Adipose tissue (tissue), 3 donors: Measurements from ENCODE around the gene TAL1. TPM values are rescaled to one million over a fixed set of nuclear protein-coding genes. Genes with fewer than 3 reads are reported as not detected.
A peak's percentile ranks its signal among the peaks of the same experiment; 100 is the strongest.
"Not testable (repeated sequence)": the region's sequence is repeated elsewhere in the genome, so short reads cannot be mapped to it uniquely, and the experiment has no call there.

ENCODE experiments used
- H3K27ac ChIP-seq: one replicate; pipeline ENCODE4 v1.5.1; 2013; ENCODE audit warnings: low read depth, low read length
- WGBS, 3 donors: extraction: QIAGEN DNeasy Blood & Tissue Kit; methylation state at CpG; one replicate each; pipeline ENCODE4 v1.1.7; 2013; 5-methylcytosine and 5-hydroxymethylcytosine counted together
- polyA plus RNA-seq, 3 donors: library from polyadenylated mRNA; stranded (reverse); fragments of 200-250 nt; gene quantifications; one replicate each; pipeline ENCODE4 v1.2.3, GENCODE V29; 2013
- donor health status: healthy with polysubstance abuse.
- donor health status: Bipolar disorder and iron deficiency.
- donor health status: healthy.

Gene TAL1
- polyA plus RNA-seq, 3 donors = 0.94 to 17.1 (median 4.2) TPM

DNA sequence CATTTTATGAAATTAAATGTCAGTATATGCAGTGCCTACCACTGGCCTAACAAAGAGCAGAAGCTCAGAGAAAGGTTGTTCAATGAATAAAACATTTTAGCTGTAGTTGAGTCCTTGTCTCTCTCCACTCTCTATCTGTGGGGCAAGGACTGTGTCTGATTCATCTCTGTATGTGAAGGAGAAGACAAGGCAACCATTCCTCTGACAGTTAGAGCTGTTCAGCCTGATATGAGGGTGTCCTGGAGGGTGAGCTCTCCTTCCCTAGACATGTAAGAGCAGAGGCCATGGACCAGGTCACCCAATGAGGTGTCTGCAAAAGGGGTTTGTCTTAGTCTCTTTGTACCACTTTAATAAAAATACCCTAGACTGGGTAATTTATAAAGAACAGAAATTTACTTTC, 37.7 kb downstream of the TAL1 start:
- H3K27ac ChIP-seq = no peak overlapping the region

DNA sequence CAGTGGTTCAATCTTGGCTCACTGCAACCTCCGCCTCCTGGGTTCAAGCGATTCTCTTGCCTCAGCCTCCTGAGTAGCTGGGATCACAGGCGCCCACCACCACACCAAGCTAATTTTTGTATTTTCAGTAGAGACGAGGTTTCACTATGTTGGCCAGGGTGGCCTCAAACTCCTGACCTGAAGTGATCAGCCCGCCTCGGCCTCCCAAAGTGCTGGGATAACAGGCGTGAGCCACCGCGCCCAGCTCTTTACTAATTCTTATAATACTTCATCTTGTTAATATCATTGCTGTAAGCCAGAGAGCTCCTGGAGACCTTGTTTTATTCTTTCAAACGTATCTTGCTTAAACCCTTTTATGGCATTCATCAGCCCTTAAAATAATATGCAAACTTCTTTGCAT, 38.5 kb downstream of the TAL1 start:
- WGBS, 3 donors = 83 to 91% (median 85%) methylated on average over 10 of the region's 10 CpGs
- H3K27ac ChIP-seq = not testable (repeated sequence)

DNA sequence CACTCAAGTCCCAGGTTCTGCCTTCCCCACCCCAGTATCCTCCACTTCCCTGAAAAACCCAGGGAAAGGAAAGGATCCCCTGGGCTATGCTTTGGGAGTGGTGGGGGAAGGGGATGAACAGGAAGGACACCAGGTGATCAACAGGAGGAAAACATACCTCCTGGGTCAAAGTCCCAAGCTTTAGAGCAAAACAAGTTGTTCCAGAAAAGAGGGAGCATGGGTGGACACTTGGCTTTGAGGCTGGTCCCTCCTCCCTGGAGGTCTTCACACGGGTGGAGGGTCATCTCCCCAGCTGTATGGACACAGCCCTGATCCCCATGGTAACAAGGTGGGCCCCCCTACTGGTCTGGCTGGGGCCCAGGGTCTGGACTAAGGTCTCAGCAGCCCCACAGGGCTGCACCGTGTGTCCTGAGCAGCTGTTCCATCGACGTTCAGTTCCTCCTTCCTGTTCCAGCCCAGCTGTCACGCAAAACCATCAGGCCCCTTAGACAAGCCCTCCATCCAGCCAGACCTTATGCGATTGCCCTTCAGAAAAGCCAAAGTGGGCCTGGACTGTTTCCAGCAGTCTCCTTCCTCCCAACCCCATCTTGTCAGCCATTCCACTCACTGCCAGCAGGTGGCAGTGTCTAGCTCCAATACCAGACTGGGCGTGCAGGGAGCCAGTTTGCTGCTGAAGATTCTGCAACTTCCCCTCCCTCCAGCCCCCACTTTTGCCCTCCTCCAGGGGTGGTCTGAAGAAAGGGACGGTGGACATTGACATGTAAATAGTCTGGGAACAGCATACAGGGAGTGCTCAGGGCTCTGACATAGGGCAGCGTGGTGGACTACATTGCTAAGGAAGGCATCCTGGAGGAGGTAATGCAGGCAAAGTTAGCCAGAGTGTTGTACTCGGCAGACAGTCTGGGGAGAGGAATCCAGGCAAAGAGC, 39.3 kb downstream of the TAL1 start:
- 7 to 12% (median 12%) methylated on average over 8 to 10 of the region's 10 CpGs for WGBS, 3 donors

DNA sequence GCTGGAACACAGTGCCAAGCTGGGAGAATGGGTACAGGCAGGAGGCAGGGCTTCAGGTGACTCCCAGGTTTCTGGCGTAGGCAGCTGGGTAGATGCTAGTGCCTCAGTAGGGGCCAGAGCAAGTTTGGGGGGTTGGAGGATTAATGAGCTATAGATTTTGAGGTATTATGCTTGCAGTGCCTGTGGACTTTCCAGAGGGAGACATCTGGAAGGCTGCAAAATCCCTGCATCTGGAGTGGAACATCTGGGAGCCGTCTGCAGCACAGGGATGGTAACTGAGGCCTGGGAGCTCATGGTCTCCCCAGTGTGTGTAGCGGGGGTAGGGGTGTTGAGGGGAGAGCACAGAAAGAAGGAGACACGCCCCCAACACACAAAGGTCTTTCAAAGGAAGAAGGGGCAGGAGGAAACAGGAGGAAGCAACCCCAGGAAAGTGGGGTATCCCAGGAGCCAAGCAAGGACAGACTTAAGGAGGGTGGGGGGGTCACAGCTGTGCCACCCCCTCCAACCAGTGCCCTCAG, 40.0 kb downstream of the TAL1 start:
- 72 to 82% (median 75%) methylated on average over 3 to 4 of the region's 4 CpGs for WGBS, 3 donors
- H3K27ac ChIP-seq = no peak overlapping the region

More for the DNA sequence above, 39.3 kb downstream of the TAL1 start:
- no peak overlapping the region for H3K27ac ChIP-seq

DNA sequence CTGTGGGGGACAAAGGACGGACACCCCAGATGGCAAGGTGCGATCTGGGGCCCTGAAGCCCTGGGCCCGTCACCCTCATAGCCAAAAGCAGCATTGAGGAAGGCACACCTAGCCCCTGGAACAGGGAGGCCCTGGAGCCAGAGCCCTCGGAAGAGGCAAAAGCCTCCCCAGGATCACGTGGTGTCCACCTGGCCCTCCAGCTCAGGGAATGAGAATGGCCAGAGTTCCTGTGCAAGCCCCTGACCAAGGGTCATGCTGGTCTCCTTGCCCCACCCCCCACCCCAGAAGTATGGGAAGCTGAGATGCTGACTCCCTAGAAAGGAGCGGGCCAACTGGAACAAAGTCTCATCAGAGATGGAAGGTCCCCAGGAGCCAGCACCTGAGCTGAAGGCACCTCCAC, 41.2 kb downstream of the TAL1 start:
- no peak overlapping the region for H3K27ac ChIP-seq
- WGBS, 3 donors = 92 to 95% (median 94%) methylated on average over 6 of the region's 6 CpGs

DNA sequence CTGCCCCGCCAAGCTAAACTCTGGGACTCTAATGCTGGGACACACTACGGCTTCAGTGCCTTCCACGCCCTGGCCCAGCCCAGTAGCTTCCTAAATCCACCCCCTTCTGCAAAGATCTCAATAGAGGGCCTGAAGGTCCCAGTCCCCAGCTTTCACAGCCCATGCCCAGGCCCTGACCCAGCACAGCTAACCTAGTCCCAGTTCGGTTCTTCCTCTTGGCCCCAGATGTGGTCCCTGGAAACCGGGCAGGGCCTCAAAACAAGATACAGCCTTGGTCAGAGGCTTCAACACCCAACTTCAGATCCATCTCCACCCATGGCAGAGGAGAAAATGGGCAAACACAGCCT, 41.5 kb downstream of the TAL1 start:
- WGBS, 3 donors = 41 to 63% (median 46%) methylated on average over 5 of the region's 5 CpGs
- H3K27ac ChIP-seq = no peak overlapping the region

DNA sequence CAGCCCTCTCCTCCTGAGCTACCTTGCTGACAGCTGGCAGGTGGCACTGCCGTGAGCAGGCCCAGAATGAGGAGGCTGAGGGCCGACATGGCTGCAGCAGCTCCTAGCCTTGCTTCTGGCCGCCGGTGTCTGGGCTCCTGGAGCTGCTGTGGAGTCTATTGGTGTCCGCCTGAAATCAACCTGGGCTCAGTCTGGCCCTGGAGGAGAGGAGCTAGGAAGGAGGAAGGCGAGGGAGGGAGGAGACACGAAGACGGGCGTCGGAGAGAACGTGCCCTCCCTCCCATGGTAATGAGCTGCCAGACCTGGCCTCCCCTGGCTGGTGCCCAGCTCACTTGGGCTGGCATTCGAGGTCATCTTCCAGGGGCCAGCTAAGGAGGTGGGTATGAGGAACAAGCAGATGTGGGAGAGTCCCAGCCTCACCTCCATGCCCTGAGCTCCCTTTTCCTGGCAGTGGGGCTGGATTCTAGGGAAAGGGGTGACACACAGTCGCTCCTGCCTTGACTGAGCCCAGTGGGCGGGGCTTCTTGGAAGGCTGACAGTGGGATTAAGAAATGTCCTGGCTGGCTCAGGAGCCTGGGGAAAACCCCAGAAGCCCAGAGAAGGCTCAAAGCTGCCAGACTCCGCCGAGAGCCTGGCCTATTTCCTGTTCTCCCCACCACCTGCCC, 42.0 kb downstream of the TAL1 start, which contains the start of gene PDZK1IP1:
Gene PDZK1IP1 (minus strand): TSS at position 193 of the 665 bp plus-strand sequence. CDS start 104 bp downstream, at position 89.
- 34 to 52% (median 43%) methylated on average over 16 of the region's 16 CpGs for WGBS, 3 donors
- peak within 1 kb of the TSS; percentile 28 for H3K27ac ChIP-seq

DNA sequence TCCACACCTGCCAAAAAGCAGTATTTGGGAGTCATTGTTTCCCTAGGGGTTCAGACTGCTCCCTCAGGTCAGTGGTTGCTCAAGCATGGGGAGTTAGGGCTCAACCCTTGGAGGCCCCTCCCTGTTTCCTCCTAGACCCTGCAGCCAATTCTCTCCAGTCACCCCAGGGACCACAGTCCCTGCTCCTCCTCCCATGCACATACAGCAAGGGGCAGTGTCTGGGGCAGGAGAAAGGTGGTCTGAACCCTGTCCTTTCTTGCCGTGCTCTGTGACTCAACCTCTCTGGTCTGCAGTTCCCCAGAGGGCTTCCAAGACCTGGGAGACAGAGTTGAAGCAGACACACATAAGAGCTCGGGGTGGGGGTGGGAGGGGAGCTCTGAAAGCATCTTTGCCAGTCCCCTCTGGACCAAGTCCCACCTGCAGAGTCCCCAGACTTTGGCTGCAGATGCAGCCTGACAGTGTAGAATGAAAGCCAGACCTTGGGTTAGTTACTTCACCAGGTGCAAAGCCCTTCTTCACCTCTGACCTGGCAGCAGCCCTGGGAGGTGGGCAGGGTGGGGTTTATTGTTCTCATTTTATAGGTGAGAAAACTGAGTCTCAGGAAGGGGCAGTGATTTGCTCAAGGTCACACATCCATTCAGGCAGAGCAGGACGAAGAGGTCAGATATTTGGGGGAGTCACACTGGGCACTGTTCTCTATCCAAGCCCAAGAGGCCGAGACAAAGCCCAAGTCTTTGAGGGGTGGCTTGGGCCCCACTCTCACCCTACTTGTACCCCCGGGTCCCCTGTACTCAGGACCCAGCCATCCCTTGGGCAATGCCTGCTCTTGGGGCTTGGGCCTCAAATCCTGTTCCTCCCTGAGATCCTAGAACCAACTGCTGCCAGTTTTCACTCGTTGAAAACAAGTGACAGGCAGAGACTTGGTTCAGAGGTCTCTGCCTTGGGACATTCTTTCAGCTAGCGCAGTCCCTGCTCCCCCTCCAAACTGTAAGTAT, 42.9 kb downstream of the TAL1 start:
- WGBS, 3 donors = 64 to 80% (median 79%) methylated on average over 7 of the region's 7 CpGs
- H3K27ac ChIP-seq = peak overlapping the region; percentile 28

DNA sequence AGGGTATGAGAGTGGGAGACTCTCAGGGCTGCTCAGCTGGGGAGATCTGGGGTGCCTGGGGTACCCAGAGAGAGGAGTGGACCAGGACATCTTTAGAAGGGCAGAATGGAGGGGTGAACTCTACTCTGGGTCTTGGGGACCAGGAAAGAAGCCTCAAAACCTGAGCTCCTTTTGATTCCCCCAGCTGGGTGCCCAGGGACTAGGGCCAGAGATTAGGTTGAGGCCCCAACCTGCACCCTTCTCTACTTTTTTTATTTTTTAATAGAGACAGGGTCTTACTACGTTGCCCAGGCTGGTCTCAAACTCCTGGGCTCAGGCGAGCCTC, 44.1 kb downstream of the TAL1 start:
- WGBS, 3 donors = 83 to 89% (median 88%) methylated on average over 2 of the region's 2 CpGs
- H3K27ac ChIP-seq = no peak overlapping the region

DNA sequence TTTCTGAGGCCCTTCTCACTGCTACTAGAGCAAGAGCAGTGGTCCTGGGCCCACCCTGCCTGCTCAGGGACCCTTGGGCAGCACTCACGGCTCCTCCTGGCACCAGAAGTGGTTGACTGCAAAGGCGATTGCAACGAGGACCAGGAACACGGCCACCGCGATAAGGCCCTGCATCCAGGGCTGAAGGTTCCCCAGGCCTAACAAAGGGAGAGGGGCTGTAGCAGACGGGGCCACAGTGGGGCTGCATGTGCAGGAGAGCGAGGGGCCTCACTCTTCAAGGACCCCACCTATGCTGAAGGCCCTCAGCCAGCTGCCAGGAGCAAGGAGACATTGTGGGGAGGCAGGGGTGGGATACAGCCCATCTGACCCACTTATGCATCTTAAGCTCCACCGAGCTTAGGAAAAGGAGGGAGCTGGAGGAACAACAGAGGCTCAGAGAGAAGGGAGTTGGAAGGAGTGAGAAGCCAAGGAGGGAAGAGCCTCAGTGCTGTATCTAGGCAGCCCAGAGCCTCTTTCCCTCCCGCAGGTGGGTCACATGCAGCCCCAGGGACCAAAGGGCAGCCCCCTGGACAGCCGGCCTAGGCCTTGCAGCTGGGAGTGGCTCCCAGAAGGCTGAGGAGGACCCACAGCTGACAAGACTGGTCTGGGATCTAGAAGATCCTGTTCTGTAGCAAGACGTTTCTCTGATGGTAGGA, 44.6 kb downstream of the TAL1 start:
- WGBS, 3 donors = 84 to 90% (median 89%) methylated on average over 10 to 12 of the region's 12 CpGs
- no peak overlapping the region for H3K27ac ChIP-seq

DNA sequence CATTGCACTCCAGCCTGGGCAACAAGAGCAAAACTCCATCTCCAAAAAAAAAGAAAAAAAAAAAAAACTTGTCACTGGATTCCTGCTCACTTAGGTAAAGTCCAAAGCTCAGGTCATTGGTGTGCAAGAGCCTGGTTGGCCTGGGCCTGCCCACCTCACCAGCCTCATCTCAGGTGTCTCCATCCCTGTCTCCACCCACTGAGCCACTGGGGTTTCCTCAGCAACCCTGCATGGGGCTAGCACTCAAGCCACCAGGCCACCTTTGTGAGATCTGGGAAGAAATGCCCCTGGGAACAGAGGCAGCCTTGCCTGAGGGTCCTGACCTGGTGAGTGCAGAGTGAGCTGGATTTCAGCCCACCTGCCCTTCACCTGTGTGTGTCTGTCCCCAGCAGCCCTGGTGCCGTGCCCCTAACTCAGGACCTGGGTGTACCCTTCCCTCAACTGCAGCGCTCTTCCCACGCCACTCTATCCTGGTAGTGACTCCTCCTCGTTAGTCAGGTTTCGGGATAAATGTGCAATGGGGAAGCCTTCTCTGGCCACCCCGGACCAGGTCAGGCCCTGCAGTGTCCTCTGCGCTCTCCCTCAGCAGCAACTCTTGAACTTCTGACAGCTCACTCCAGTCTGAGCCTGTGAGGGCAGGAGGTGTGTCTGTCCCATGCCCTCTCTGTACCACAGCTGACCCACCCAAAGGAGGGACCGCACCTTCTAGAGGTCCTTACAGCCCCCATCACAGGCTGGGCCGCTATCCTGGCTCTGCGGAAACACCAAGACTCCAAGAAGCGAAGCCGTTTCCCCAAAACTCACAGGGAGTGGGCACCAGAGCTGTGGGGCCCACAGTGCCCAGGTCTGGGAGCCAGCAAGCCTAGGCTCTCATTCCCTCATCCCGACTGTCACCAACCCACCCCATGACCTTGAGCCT, 45.5 kb downstream of the TAL1 start:
- H3K27ac ChIP-seq = no peak overlapping the region
- WGBS, 3 donors = 89 to 93% (median 93%) methylated on average over 13 of the region's 13 CpGs

DNA sequence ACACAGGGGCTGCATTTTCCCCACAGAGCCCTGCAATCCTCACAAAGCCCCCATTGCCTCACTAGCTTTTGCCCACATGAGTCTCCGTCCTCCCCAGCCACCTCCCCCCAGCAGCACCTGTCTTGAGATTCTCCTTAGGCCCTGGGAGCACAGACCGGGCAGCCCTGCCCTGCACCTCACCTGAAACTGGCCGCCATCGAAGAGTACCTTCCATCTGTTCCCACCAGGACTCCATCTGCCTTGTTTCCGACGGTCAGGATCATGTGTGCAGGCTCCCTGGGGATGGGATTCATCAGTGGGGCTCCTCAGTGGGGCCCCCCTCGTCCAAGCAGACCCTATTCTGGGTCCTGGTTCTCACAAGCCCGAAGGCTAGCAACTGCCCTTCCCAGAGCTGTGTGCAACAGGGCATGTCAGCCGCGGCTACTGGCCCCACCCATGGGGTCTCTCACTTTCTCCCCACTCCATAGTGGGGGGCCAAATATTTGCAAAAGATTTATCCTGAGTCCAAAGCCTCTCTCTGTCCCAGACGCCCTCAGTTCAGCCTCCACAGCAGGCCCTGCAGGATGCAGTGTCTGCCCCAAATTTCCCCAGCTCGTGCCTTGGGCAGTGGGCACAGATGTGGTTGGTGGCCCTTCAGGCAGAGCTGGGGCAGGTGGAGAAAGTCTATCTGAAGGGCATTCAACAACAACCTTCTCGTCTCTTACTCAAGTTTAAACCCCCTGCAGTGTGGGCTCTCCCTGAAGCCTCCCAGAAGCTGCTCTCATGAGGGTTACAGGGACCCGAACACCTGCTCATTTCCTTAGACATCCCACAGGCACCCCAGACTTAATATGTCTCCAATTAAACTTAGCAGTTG, 47.0 kb downstream of the TAL1 start:
- no peak overlapping the region for H3K27ac ChIP-seq
- 84 to 85% (median 85%) methylated on average over 14 of the region's 14 CpGs for WGBS, 3 donors

DNA sequence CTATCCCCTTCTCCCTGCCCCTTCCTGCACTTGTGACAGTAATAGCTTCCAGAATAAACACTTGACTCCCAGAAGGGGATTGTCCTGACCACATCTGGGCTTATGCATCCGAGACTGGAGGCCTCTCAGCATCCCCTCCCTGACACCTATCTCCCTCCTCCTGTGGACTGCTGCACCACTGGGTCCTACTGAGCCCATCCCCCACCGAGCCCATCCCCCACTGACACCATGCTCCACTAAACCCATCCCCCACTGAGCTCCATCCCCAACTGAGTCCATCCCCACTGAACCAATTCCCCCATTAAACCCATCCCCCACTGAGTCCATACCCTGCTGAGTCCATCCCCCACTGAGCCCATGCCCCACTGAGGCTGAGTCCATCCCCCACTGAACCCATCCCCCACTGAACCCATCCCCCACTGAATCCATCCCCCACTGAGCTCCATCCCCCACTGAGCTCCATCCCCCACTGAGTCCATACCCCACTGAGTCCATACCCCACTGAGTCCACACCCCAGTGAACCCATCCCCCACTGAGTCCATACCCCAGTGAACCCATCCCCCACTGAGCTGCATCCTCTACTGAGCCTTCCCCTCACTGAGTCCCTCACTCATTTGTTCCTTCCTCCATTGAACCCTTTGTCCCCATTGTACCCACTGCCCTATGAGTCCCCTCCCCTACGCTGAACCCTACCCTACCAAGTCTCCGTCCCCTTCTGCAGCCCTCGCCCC, 47.8 kb downstream of the TAL1 start:
- 76 to 91% (median 83%) methylated on average over 5 of the region's 5 CpGs for WGBS, 3 donors
- H3K27ac ChIP-seq = no peak overlapping the region

DNA sequence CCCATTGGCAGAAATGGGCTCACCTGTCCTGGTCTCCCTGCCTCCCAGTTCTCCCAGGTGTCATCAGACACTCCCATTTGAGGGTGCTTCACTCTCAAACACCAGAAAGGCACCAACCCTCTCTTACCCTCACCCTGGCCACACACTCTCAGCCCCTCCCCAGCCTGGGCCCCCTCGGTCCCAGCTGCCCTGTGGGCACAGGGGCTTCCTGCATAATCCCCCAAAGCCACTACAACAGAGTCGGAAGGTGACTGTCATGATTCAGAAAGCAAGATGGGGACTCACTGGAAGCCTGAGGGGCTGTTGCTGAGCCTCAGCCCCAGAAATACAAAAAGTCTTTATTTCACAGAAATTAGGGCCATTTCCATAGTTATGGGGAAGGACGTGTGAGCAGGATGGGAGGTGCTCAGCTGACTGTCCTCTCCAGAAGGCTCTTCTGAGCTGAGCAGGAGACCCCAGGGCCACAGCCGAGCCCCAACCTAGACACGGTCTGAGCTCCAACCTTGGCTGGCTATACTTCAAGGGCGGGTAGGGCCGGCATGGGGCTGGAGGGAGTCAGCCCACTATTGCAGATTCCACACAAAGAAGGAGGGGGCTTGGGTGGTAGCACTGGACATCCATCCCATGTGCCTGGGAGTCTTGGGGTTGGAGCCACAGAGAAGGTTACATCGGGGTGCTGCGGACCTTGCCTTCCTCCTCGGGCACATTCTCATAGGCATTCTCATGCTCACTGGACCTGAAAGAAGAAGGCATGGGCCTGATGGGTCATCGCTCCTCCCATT, 48.5 kb downstream of the TAL1 start:
- no peak overlapping the region for H3K27ac ChIP-seq
- WGBS, 3 donors = 77 to 79% (median 77%) methylated on average over 11 of the region's 11 CpGs
